OCI-LY1 (cell line): ENCODE measurements around the gene GNAQ.

ENCODE experiments used
- H2AFZ ChIP-seq: fragments of 200-600 bp; sonication (generic), shearing (Covaris generic); 2 replicates; pipeline ENCODE4 v1.6.0; 2014; ENCODE audit warnings: antibody characterized with exemption, mild to moderate bottlenecking, low read length
- H3F3A ChIP-seq: fragments of 200-600 bp; sonication (generic), shearing (Covaris generic); 2 replicates; pipeline ENCODE4 v1.6.0; 2014; ENCODE audit warnings: mild to moderate bottlenecking, antibody characterized with exemption, low read length, moderate library complexity; ENCODE audit not compliant: insufficient read depth
- H3K27ac ChIP-seq: fragments of 200-600 bp; sonication (generic); 2 replicates; pipeline ENCODE4 v1.5.1; 2014; ENCODE audit warnings: low read length, mixed run types, mild to moderate bottlenecking, low read depth; ENCODE audit not compliant: poor library complexity, severe bottlenecking
- H3K27me3 ChIP-seq: fragments of 200-600 bp; sonication (generic); 2 replicates; pipeline ENCODE4 v1.6.0; 2014; ENCODE audit warnings: antibody characterized with exemption, mild to moderate bottlenecking, low read length, moderate library complexity; ENCODE audit not compliant: insufficient read depth
- H3K36me3 ChIP-seq: fragments of 200-600 bp; sonication (generic); 2 replicates; pipeline ENCODE4 v1.6.1; 2014; ENCODE audit warnings: mild to moderate bottlenecking, antibody characterized with exemption, low read length, moderate library complexity, mixed read lengths; ENCODE audit not compliant: insufficient read depth
- H3K4me1 ChIP-seq: fragments of 200-600 bp; sonication (generic); 2 replicates; pipeline ENCODE4 v1.5.1; 2014; ENCODE audit warnings: mild to moderate bottlenecking, low read length, moderate library complexity; ENCODE audit not compliant: insufficient read depth, severe bottlenecking
- H3K4me2 ChIP-seq: fragments of 200-600 bp; sonication (generic), shearing (Covaris generic); 2 replicates; pipeline ENCODE4 v1.6.1; 2014; ENCODE audit warnings: low read length
- H3K4me3 ChIP-seq: fragments of 200-600 bp; sonication (generic); 2 replicates; pipeline ENCODE4 v1.5.1; 2014; ENCODE audit warnings: low read length, low read depth, mild to moderate bottlenecking, mixed read lengths; ENCODE audit not compliant: poor library complexity, severe bottlenecking
- H3K79me2 ChIP-seq: fragments of 200-600 bp; shearing (Covaris generic); 2 replicates; pipeline ENCODE4 v1.6.1; 2016; ENCODE audit warnings: mixed run types, low read length, mixed read lengths; ENCODE audit not compliant: insufficient read depth
- H3K9ac ChIP-seq: fragments of 200-600 bp; sonication (generic), shearing (Covaris generic); 2 replicates; pipeline ENCODE4 v1.6.1; 2014; ENCODE audit warnings: mild to moderate bottlenecking, low read length, mixed read lengths
- H3K9me2 ChIP-seq: fragments of 200-600 bp; sonication (generic), shearing (Covaris generic); 2 replicates; pipeline ENCODE4 v1.6.1; 2014; ENCODE audit warnings: low read depth, mild to moderate bottlenecking, low read length, mixed read lengths
- H3K9me3 ChIP-seq: fragments of 200-600 bp; shearing (Covaris generic); 2 replicates; pipeline ENCODE4 v1.6.1; 2014; ENCODE audit warnings: low read length, mixed read lengths
- H4K20me1 ChIP-seq: fragments of 200-600 bp; sonication (generic), shearing (Covaris generic); 2 replicates; pipeline ENCODE4 v1.6.0; 2016; ENCODE audit warnings: mild to moderate bottlenecking, low read length; ENCODE audit not compliant: insufficient read depth
- EZH2 ChIP-seq: fragments of 200-600 bp; sonication (generic), shearing (Covaris generic); IDR thresholded peaks from 2 replicates; pipeline ENCODE4 v1.8.0; 2017; ENCODE audit warnings: borderline replicate concordance, mixed run types, mild to moderate bottlenecking, antibody characterized with exemption, low read length, moderate library complexity, mixed read lengths
- TF ChIP-seq, protein P1 (sequence below): fragments of 200-600 bp; sonication (generic), shearing (Covaris generic); IDR thresholded peaks from 2 replicates; pipeline ENCODE4 v1.5.1; 2017; ENCODE audit warnings: mild to moderate bottlenecking, antibody characterized with exemption, low read length, moderate library complexity, mixed read lengths

GNAQ gene

DNA sequence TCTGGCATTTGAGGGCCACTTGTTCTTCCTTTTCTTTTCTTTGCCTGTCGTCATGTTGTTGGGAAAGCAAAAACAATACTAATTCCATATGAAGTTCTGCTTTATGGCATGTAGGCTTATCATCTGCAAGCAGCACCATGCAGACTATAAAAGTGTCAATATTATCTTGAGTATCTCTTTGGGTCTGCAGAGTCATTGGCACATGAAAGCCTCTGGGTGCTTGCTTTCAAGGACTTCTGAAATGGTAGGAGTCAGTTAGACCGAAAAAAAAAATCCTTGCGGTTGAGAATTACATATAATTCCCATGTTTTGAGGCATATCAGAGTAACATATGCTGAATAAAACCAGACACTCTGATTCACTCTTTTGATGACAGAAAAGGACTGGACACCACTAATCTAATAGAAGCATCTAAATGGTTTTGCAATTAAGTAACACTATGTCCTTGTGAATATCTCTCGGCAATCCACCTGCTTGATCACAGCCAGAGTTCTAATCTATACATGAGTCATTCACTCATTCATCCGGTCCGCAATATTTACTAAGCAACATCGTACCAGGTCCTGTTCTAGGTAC is 44.4 kb downstream of the GNAQ start:
- TF ChIP-seq EZH2, result no peak
- TF ChIP-seq, protein P1, sequence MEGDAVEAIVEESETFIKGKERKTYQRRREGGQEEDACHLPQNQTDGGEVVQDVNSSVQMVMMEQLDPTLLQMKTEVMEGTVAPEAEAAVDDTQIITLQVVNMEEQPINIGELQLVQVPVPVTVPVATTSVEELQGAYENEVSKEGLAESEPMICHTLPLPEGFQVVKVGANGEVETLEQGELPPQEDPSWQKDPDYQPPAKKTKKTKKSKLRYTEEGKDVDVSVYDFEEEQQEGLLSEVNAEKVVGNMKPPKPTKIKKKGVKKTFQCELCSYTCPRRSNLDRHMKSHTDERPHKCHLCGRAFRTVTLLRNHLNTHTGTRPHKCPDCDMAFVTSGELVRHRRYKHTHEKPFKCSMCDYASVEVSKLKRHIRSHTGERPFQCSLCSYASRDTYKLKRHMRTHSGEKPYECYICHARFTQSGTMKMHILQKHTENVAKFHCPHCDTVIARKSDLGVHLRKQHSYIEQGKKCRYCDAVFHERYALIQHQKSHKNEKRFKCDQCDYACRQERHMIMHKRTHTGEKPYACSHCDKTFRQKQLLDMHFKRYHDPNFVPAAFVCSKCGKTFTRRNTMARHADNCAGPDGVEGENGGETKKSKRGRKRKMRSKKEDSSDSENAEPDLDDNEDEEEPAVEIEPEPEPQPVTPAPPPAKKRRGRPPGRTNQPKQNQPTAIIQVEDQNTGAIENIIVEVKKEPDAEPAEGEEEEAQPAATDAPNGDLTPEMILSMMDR, result no peak
- H3K4me1 ChIP-seq, result no peaks in the 10 kb centered on the region
- H3K9me2 ChIP-seq, result no peaks in the 10 kb centered on the region
- no peak overlapping the region for H3K4me3 ChIP-seq
- H4K20me1 ChIP-seq, result no peaks in the 10 kb centered on the region
- H3K4me2 ChIP-seq, result no peak overlapping the region
- no peaks in the 10 kb centered on the region for H3K27me3 ChIP-seq
- no peaks in the 10 kb centered on the region for H3K9me3 ChIP-seq
- H2AFZ ChIP-seq, result no peak overlapping the region
- no peak overlapping the region for H3K9ac ChIP-seq
- H3K36me3 ChIP-seq, result no peaks in the 10 kb centered on the region
- H3F3A ChIP-seq, result no peaks in the 10 kb centered on the region
- no peak overlapping the region for H3K27ac ChIP-seq
- no peaks in the 10 kb centered on the region for H3K79me2 ChIP-seq

DNA sequence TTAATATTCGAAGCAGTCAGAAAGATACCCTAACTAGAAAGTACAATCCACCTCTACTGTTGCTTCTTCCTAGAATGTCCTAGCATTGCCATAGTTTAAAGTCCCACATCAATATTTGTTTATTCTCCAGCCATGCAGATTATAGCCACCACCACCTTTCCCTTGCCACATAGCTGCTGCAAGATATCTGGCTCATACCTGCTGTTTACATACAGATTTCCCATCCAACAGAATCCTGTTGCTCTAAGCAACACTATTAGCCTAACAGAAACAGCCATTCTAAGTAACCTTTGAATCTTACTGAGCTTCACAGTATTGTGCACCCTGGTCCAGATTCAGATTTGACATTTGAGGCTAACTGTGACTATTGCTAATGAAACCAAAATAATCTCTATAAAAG is 45.6 kb downstream of the GNAQ start:
- Histone ChIP-seq H3K79me2 (no peaks in the 10 kb centered on the region), H3K36me3 (no peaks in the 10 kb centered on the region), H3K4me2 (no peak overlapping the region), H3K9ac (no peak overlapping the region), H3F3A (no peaks in the 10 kb centered on the region), H3K27ac (no peak overlapping the region), H3K4me3 (no peak overlapping the region), H3K9me2 (no peaks in the 10 kb centered on the region), H3K27me3 (no peaks in the 10 kb centered on the region), H3K4me1 (no peaks in the 10 kb centered on the region), H3K9me3 (no peaks in the 10 kb centered on the region), H2AFZ (no peak overlapping the region), H4K20me1 (no peaks in the 10 kb centered on the region)
- TF ChIP-seq, protein P1, result no peak

DNA sequence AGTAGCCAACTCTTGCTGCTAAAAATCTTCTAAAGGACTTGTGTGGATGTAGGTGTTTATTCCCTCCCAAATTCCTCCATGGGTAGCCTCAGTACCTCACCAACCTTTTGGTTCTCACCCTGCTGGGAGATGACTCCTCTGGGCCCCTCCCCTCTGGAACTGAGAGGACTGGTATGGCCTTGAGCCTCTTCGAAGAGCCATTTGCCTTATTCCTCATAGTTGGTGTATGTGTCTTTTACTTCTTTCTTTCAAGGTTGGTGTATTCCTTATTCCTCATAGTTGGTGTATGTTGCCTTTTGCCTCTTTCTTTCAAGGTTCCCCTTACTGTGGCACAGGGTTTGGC is 48.3 kb downstream of the GNAQ start:
- Histone ChIP-seq H3K4me1 (no peaks in the 10 kb centered on the region), H3K9ac (no peak overlapping the region), H3K27ac (no peak overlapping the region), H3K36me3 (no peaks in the 10 kb centered on the region), H3K79me2 (no peaks in the 10 kb centered on the region), H3K9me3 (no peaks in the 10 kb centered on the region), H4K20me1 (no peaks in the 10 kb centered on the region), H3K4me3 (no peak overlapping the region), H2AFZ (no peak overlapping the region), H3K9me2 (no peaks in the 10 kb centered on the region), H3F3A (no peaks in the 10 kb centered on the region), H3K27me3 (no peaks in the 10 kb centered on the region), H3K4me2 (no peak overlapping the region)
- no peak for TF ChIP-seq EZH2
- TF ChIP-seq, protein P1, result no peak
